Measurements from ENCODE around the gene SLC38A3.
"Not testable (repeated sequence)": the region's sequence is repeated elsewhere in the genome, so short reads cannot be mapped to it uniquely, and the experiment has no call there.

DNA sequence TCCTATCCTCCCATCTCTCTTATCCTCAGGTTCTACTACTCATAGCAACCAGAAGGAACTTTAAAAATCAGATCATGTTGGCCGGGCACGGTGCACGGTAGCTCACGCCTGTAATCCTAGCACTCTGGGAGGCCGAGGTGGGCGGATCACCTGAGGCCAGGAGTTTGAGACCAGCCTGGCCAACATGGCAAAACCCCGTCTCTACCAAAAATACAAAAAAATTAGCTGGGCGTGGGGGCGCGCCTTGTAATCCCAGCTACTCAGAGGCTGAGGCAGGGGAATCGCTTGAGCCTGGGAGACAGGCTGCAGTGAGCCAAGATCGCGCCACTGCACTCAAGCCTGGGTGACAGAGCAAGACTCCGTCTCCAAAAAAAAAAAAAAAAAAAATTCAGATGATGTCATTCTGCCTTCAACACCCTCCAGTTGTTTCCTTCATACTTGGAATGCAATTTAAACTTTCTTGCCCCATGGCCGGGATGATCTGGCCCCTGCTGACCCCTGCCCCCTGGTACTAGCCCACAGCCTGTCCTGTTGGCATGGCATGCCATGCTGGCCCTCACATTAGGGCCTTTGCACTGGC lies 23.2 kb downstream of the SLC38A3 start:
- not testable (repeated sequence) for TF ChIP-seq EZH2 (IDR thresholded peaks at IDR 0.05); POLR2AphosphoS5 (IDR thresholded peaks at IDR 0.05; ENCODE audit: borderline replicate concordance, low read depth, low read length)
